Adrenal gland (tissue), 5 donors: ENCODE data around the gene CD5L.

Experiments
- CTCF ChIP-seq, 6 experiments: fragments of 450-650 bp in 4 of 6; fragments of 200-600 bp in 2 of 6; sonication (generic) in 1 of 6; IDR thresholded peaks; 1 replicate in 5 of 6; 2 replicates in 1 of 6; pipeline versions ENCODE4 v1.5.1 to v1.8.0; 2016 to 2021; ENCODE audit warnings: antibody characterized with exemption in 6 of 6, mild to moderate bottlenecking in 2 of 6, moderate library complexity in 1 of 6
- POLR2A ChIP-seq, 2 donors: fragments of 450-650 bp; IDR thresholded peaks; one replicate each; pipeline ENCODE4 v1.6.1; 2017; ENCODE audit warnings: antibody characterized with exemption in 2 of 2, mild to moderate bottlenecking in 2 of 2, moderate library complexity in 1 of 2
- donor health status: DM: no; HTN: no; CAD: no.

DNA sequence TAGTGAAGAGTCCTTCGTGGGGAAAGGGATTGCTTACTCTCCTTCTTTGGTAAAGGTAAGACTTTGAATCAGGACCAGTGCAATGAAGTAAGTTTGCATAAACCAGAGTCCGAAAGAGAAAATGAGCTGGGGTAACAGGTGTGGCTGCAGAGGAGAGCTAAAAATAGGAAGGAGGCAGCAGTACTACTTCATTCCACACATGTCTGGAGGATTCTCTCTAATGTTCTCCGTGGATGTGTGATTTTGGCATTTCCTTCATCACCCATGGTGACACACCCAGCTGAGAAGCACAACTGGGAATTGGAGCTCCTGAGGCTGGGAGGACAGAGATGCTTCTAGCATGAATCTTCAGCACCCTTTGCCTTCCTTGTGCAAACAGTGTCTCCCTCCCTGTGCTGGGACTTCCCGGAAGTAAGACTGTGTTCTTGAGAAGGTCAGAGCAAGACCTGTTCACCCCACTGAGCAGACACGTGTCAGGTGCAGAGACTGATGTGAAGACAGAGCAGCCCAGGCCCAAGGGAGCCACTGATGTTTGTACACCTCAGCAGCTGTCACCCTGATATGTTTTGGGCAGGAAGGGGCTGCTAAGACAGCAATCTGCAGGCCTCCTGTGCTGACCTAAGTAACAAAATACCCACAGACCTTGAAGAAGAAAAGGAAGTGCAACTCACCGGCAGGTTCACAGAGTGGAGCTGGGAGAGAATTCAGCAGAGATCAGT, 35.0 kb downstream of the CD5L start:
- no peak for TF ChIP-seq CTCF (IDR thresholded peaks at IDR 0.05)
- no peak for TF ChIP-seq POLR2A (IDR thresholded peaks at IDR 0.05)
